HTERT RPE-1 (cell line): ENCODE data around the gene CLN6.
"Not testable (repeated sequence)": the region's sequence is repeated elsewhere in the genome, so short reads cannot be mapped to it uniquely, and the experiment has no call there.

Experiments
- in situ Hi-C: fragments of 300-500 bp; cut with MboI; formaldehyde crosslinking; loops from 4 replicates; pipeline ENCODE4 v1.14.3; 2020; ENCODE audit warnings: low sequenced_read_pairs

CLN6 gene

GRCh38 chr15:68207176-68207935 lies 22.2 kb downstream of the CLN6 start:
- in situ Hi-C loops, result no loop called here

DNA sequence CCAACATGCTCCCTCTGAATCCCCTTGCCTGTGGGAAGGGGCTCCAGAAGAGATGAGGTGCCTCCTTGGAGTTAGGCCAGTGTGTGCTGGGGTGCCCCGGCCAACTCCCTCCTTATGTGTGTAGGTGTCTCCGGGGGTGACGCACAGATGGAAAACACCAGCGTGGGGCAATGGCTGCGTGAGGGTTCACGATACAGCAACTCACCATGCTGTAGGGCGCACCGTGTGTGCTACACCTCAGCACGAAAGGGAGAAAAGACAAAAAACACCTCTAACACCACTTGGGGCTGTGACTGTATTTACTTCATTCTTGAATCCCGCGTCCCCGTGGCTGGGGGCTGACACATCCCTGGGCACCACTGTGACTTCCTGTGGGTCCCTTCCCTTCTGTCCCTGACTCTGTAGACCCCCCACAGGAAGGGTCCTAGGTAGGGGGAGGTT lies 22.8 kb downstream of the CLN6 start:
- in situ Hi-C loops, result no loop called here

DNA sequence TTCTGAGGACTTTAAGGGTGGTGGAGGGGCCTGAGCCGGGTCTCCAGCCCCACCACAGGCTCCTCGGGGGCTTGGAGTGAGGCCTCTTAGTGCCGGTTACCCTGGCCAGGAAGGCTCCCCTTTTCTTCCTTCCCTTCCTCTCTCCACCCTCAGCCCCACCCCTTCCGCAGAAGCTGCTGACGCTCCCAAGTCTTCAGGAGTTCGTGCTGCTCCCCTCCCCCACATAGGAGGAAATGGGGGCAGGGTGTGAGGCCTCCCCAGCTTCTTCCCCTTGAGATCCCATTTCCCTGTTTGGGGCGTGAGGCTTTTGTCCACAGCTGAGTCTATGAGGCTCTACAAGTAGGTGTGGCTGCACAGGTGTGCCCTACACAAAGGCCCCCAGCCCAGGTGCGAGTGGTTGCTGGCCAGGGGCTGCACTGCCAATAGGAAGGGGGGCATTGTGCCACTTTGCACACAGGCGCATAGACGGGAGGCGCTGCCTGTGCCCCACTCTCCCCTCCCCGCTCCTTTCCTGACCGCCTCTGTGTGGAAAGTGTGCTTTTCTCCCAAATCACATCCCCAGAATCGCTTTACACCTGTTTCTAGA lies 23.5 kb downstream of the CLN6 start:
- in situ Hi-C loops, result no loop called here

DNA sequence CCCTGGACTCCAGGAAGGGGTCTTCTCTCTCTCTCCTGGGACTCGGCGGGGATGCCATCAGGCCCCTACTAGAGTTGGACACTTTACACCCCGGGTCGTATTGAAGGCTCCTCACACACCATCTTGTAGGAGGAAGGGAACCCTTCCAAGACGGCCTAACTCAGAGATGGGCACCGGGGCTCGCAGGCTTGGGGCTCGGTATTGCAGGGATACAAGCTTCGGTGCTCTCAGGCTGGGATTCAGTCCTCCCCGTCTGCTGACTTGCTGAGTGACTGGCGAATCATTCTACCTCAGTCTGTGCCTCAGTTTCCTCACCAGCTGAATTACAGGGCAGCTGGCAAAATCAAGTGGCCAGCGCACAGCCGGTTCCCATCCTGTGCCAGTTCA lies 24.0 kb downstream of the CLN6 start:
- in situ Hi-C loops, result no loop called here

- in situ Hi-C loops, result no loop called here
These were observed 24.6 kb downstream of the CLN6 start, which contains the start of gene CALML4 for GRCh38 chr15:68204776-68205557. Gene CALML4, minus strand, starts transcription at chr15:68205332. Its CDS starts 85 bp downstream, at chr15:68205247.

DNA sequence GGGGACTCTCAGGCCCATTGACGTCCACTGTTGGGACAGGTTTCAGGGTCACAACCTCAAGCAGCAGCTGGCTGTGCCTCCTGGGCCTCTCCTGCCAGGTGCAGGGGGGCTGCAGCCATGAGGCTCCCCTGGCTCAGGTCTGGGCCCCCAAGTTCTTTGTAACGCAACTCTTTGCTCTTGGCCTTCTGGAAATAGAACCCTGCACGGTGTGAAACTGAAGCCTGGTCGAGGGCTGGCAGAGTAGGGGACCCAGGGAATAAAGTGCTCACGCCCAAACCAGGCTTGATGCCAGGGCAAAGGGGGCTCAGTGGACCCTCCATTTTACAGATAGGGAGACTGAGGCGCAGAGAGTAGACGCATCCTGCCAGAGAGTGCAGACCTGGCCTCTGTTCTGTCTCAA lies 25.2 kb downstream of the CLN6 start:
- in situ Hi-C loops, result no loop called here

DNA sequence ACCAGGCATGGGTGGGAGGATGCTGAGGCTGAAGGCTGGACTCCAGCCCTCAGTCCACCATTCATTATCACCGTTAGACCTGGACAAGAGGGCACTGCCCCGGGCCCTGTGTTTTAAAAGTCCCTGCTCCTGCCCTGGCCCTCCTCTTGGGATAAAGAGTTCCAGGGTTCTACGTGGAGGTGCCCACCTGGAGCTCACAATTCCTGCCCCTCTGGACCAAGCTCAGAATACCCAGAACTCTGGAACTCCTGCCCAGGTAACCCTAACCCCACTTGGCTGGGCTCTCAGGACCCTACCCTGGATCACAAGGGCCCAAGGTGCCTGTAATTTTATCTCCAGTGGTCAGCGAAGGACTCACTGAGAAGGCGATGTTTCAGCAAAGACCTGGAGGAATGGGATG lies 25.6 kb downstream of the CLN6 start:
- in situ Hi-C loops, result no loop called here

- in situ Hi-C loops, result no loop called here
These were observed 26.0 kb downstream of the CLN6 start for GRCh38 chr15:68203486-68203885.

GRCh38 chr15:68202994-68203393 lies 26.5 kb downstream of the CLN6 start:
- in situ Hi-C loops, result not testable (repeated sequence)

GRCh38 chr15:68201879-68202261 lies 27.7 kb downstream of the CLN6 start:
- in situ Hi-C loops, result no loop called here

DNA sequence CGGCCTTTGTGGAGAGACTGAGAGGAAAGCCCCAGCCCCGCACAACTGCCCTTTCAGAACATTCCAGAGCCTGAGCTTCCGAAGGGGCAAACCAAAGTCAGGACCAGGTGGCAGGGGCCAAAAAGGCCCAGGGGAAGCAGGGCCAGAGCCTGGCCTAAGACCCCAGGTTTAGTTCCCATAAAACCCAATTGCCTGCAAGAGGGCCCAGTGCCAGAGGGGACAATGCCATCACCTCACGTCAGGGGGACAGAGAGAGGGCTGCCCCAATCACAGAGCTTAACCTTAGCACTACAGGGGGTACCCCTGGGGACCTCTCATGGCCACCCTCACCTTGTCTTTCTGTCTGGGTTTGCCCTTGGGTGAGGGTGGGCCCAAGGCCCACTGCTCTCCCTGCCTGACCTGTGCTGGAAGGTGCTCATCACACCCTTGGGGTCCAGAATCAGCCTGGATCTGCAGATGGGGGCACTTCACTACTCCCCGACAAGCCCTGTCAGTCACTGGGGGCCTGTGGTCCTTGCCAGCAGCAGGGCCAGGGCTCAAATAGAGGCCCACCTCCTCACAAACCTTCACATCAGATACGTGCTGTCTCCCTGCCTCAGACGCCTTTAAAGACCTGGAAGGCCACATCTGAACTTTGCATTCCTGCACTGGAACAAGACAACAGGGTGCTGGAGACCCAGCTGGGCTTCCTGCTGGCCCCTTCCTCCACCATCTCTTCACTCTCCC lies 28.2 kb downstream of the CLN6 start:
- in situ Hi-C loops, result no loop called here

- in situ Hi-C loops, result no loop called here
These were observed 29.3 kb downstream of the CLN6 start for GRCh38 chr15:68200016-68200861.

DNA sequence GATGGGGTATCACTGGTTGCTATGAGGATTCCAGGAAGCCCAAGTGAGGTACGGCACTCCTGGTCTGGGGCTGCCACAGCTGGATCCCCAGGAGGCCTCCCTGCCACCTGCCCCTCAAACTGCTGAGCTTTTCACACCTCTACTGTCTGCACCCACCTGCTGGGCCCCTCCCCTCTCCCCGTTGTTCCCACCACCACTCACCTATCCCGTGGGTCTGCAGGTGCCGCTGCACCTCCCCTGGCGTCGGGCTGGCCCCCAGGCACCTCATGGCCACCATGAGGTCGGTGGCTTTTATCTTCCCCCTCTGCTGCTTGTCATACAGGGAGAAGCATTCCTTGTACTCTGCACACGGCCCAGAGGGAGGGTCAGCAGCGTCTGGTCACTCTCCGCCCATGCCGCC lies 30.2 kb downstream of the CLN6 start:
- in situ Hi-C loops, result no loop called here

DNA sequence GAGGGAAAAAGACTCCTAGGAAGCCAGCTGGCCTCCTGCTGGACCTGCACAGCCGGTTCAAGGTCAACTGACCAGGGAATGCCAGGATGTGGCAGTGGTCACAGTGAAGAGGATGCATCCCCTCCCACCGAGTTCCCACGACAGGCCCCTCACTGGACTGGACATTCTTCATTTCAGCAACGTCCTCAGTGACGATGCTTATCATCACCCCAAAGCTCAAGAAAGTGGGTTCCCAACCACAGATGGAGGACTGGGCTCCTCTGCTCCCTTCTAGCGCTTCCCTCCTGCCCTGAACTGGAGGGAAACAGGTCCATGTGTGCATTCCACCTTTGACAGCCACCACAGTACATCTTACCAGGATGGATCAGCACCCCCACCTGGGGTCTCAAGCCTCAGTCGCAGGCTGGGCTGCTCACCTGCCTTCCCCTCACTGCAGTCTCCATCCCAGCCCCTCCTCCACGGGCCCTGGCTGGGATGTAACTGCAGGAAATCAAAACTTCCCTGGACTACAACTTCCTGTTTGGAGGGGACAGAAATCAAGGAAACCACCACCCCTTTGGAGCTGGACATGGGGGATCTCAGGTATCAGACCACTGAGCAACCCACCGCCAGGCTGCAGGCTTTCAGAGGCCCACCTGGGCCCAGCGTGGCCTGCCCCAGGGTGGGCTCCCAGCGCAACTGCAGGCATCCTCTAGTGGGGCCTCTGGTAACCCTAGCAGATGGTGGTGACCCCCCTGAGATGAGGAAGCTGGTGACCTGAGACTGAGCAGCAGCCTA lies 31.7 kb downstream of the CLN6 start:
- in situ Hi-C loops, result no loop called here

DNA sequence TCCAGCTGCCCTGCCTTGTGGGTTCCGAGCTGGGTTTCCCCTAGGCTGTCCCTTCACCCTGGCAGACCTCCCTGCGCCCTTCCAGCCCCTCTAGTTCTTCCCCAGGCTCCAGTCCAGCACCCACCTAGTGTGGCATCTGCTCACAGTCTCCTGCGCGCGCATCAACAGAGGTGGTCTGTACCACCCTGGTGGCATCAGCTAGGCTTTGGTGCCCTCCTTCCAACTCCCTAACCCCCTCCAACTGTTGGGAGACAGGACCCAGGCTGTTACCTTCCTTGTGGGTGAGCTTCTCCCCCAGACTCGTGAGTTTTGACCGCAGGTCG lies 32.4 kb downstream of the CLN6 start:
- in situ Hi-C loops, result no loop called here

DNA sequence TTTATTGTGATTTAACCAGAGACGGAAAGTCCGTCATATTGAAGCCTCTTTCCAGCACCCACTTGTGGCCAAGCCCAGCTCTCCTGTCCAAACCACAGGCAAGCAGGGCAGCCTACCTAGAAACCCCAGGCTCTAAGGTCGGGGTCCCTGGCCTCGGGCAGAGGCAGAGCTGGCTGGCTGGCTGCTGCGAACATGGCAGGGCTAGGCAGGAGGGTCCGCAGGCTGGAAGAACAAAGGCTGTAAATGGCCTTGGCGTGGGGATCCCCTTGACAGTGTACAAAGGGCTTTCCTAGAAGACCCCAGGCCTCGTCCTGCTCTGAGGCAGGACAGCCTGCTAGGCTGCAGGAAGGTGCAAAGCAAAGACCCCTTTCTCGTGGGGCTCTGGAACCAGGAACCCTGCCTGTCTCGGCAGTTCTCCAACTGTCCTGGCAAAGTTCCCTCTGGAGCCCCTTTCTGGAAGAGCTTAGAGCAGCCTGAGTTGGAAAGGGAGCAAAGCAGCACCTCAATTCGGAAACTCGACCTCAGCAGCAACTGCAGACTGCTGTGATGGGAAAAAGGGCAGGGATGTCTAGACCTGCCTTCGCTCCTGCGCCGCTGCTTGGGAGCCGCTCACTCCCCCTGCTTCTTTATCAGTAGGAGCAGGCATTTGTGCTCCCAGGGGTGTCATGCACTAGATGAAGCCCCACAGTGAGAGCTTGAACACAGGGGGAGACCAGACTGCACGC lies 32.9 kb downstream of the CLN6 start:
- in situ Hi-C loops, result no loop called here

GRCh38 chr15:68195336-68196112 lies 34.0 kb downstream of the CLN6 start:
- in situ Hi-C loops, result no loop called here

- in situ Hi-C loops, result no loop called here
These were observed 36.6 kb downstream of the CLN6 start for GRCh38 chr15:68192804-68193486.
